Neural cell (in vitro differentiated cells): Measurements from ENCODE around the gene LINGO4. TPM values are rescaled to one million over a fixed set of nuclear protein-coding genes. Genes with fewer than 3 reads are reported as not detected.
"Not testable (repeated sequence)": the region's sequence is repeated elsewhere in the genome, so short reads cannot be mapped to it uniquely, and the experiment has no call there.

ENCODE experiments used
- H2AFZ ChIP-seq: fragments of 200-600, 300-800 bp; sonication (generic), shearing (Covaris generic); 2 replicates; pipeline ENCODE4 v1.6.0; 2014; ENCODE audit warnings: low read depth, mild to moderate bottlenecking, antibody characterized with exemption, low read length, moderate library complexity
- H3F3A ChIP-seq: fragments of 200-600 bp; shearing (Covaris generic); 2 replicates; pipeline ENCODE4 v1.6.1; 2016; ENCODE audit warnings: mild to moderate bottlenecking, moderate library complexity, mixed read lengths, antibody characterized with exemption, low read length; ENCODE audit not compliant: insufficient read depth, poor library complexity, severe bottlenecking
- H3K27ac ChIP-seq: fragments of 200-600, 300-800 bp; sonication (generic), shearing (Covaris generic); 2 replicates; pipeline ENCODE4 v1.5.1; 2014; ENCODE audit warnings: mild to moderate bottlenecking, low read length, moderate library complexity
- H3K27me3 ChIP-seq: fragments of 300-800, 200-600 bp; sonication (generic), shearing (Covaris generic); 2 replicates; pipeline ENCODE4 v1.6.0; 2014; ENCODE audit warnings: mild to moderate bottlenecking, low read depth, low read length, moderate library complexity; ENCODE audit not compliant: insufficient read depth
- H3K36me3 ChIP-seq: fragments of 300-800, 200-600 bp; sonication (generic), shearing (Covaris generic); 2 replicates; pipeline ENCODE4 v1.5.1; 2014; ENCODE audit warnings: mild to moderate bottlenecking, antibody characterized with exemption, low read length, moderate library complexity; ENCODE audit not compliant: insufficient read depth
- H3K4me2 ChIP-seq: fragments of 300-800, 200-600 bp; sonication (generic), shearing (Covaris generic); 2 replicates; pipeline ENCODE4 v1.6.0; 2014; ENCODE audit warnings: mild to moderate bottlenecking, low read length
- H3K4me3 ChIP-seq: fragments of 300-800, 200-600 bp; sonication (generic), shearing (Covaris generic); 2 replicates; pipeline ENCODE4 v1.5.1; 2014; ENCODE audit warnings: mild to moderate bottlenecking, low read length, moderate library complexity
- H3K79me2 ChIP-seq: fragments of 200-600 bp; shearing (Covaris generic); replicated peaks from 2 replicates; pipeline ENCODE4 v1.6.0; 2014; ENCODE audit warnings: mild to moderate bottlenecking, low read length, moderate library complexity; ENCODE audit not compliant: insufficient read depth
- H3K9ac ChIP-seq: fragments of 300-800, 200-600 bp; sonication (generic), shearing (Covaris generic); 2 replicates; pipeline ENCODE4 v1.6.1; 2016; ENCODE audit warnings: mild to moderate bottlenecking, low read length, mixed read lengths
- H3K9me2 ChIP-seq: fragments of 200-600 bp; shearing (Covaris generic); 2 replicates; pipeline ENCODE4 v1.6.1; 2016; ENCODE audit warnings: mild to moderate bottlenecking, low read length, mixed read lengths; ENCODE audit not compliant: insufficient read depth
- H3K9me3 ChIP-seq: fragments of 200-600, 300-800 bp; sonication (generic), shearing (Covaris generic); 2 replicates; pipeline ENCODE4 v1.6.1; 2016; ENCODE audit warnings: mild to moderate bottlenecking, mixed run types, low read length, moderate library complexity, mixed read lengths
- H4K20me1 ChIP-seq: fragments of 200-600 bp; shearing (Covaris generic); 2 replicates; pipeline ENCODE4 v1.6.1; 2016; ENCODE audit warnings: mild to moderate bottlenecking, mixed run types; ENCODE audit not compliant: insufficient read depth
- CTCF ChIP-seq: fragments of 450-650 bp; IDR thresholded peaks from 2 replicates; pipeline ENCODE4 v1.5.1; 2014; ENCODE audit warnings: antibody characterized with exemption, mild to moderate bottlenecking, moderate library complexity; ENCODE audit not compliant: poor library complexity, severe bottlenecking
- EP300 ChIP-seq: fragments of 450-650 bp; conservative IDR thresholded peaks from 2 replicates; pipeline ENCODE4 v1.6.1; 2014; ENCODE audit warnings: antibody characterized with exemption, mild to moderate bottlenecking, moderate library complexity; ENCODE audit not compliant: poor library complexity, severe bottlenecking
- EZH2 ChIP-seq: fragments of 200-600, 300-800 bp; shearing (Covaris generic), sonication (generic); IDR thresholded peaks from 2 replicates; pipeline ENCODE4 v1.6.1; 2014; ENCODE audit warnings: antibody characterized with exemption, low read length, borderline replicate concordance, mild to moderate bottlenecking; ENCODE audit not compliant: insufficient read depth, poor library complexity, severe bottlenecking
- MXI1 ChIP-seq: fragments of 450-650 bp; conservative IDR thresholded peaks from 2 replicates; pipeline ENCODE4 v1.6.1; 2014; ENCODE audit warnings: antibody characterized with exemption, mild to moderate bottlenecking; ENCODE audit not compliant: poor library complexity, severe bottlenecking
- POLR2AphosphoS5 ChIP-seq: IDR thresholded peaks from 2 replicates; pipeline ENCODE4 v1.6.1; 2012
- RAD21 ChIP-seq: fragments of 450-650 bp; conservative IDR thresholded peaks from 2 replicates; pipeline ENCODE4 v1.6.1; 2014; ENCODE audit warnings: antibody characterized with exemption, mild to moderate bottlenecking, moderate library complexity
- REST ChIP-seq: IDR thresholded peaks from 2 replicates; pipeline ENCODE4 v1.6.1; 2012; ENCODE audit warnings: borderline replicate concordance
- SMC3 ChIP-seq: fragments of 450-650 bp; conservative IDR thresholded peaks from 2 replicates; pipeline ENCODE4 v1.6.1; 2014; ENCODE audit warnings: antibody characterized with exemption, mild to moderate bottlenecking, moderate library complexity; ENCODE audit not compliant: poor library complexity
- TAF1 ChIP-seq: IDR thresholded peaks from 2 replicates; pipeline ENCODE4 v1.6.1; 2012; ENCODE audit warnings: low read depth
- polyA plus RNA-seq: library from polyadenylated mRNA; depleted of rRNA; stranded (reverse); fragments of >200 nt; gene quantifications from 2 replicates; pipeline ENCODE4 v1.2.3, GENCODE V29; 2014

LINGO4 gene
- polyA plus RNA-seq, 1 donor from 2014 or later: not detected

DNA sequence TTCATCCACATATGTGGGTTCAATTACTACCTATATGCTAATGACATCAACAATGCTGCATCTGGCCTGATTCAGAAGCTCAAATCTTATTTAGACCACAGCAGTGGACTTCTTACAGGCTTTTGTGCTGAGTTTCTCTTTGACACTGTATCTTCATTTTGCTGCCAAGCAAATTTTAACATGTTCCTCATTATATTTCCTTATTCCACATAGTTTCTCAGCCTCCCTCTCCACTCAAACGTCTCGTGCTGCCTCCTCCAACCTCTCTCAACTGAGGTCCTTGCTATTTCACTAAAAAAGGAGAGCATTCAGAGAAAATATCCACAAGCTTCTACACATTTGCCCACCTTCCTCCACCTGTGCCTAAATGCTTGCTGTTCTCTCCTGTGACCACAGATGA, 21.4 kb downstream of the LINGO4 start:
- Histone ChIP-seq H3K27ac (no peak overlapping the region), H3K36me3 (no peaks in the 10 kb centered on the region), H3K4me2 (no peak overlapping the region), H3K79me2 (no peaks in the 10 kb centered on the region), H3K27me3 (no peaks in the 10 kb centered on the region), H3K9ac (no peak overlapping the region), H4K20me1 (no peaks in the 10 kb centered on the region), H3K4me3 (no peak overlapping the region), H3K9me2 (no peaks in the 10 kb centered on the region), H2AFZ (no peak overlapping the region), H3F3A (no peaks in the 10 kb centered on the region), H3K9me3 (no peaks in the 10 kb centered on the region)
- TF ChIP-seq EP300: no peak
- TF ChIP-seq POLR2AphosphoS5: no peak
- no peak for TF ChIP-seq EZH2
- TF ChIP-seq MXI1: no peak
- TF ChIP-seq CTCF: no peak
- TF ChIP-seq TAF1: no peak
- TF ChIP-seq SMC3: no peak
- no peak for TF ChIP-seq RAD21
- TF ChIP-seq REST: no peak

DNA sequence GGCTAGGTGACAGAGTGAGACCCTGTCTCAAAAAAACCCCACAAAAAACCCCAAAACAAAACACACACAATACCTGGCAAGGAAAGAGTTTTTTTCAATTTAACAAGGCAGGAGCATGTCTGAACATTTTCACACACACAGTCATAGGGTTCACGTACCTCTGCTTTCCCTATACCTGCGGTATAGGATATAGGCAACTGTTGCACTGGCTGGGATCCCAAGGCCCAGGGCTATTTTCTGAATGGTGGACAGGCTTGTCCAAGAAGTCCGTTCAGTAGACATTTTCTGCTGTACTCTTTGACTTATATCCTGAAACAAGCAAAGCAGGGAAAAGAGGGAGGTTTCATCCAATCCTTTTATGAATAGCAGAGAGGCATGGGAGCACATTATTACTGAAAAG, 22.5 kb downstream of the LINGO4 start:
- Histone ChIP-seq H3K79me2 (no peaks in the 10 kb centered on the region), H3K9ac (no peak overlapping the region), H3F3A (no peaks in the 10 kb centered on the region), H4K20me1 (no peaks in the 10 kb centered on the region), H3K36me3 (no peaks in the 10 kb centered on the region), H3K9me3 (no peaks in the 10 kb centered on the region), H3K27ac (no peak overlapping the region), H2AFZ (no peak overlapping the region), H3K4me3 (no peak overlapping the region), H3K27me3 (no peaks in the 10 kb centered on the region), H3K9me2 (no peaks in the 10 kb centered on the region), H3K4me2 (no peak overlapping the region)
- TF ChIP-seq MXI1 (no peak), EP300 (no peak), CTCF (no peak), EZH2 (no peak), REST (no peak), TAF1 (no peak), SMC3 (no peak), POLR2AphosphoS5 (no peak), RAD21 (no peak)

DNA sequence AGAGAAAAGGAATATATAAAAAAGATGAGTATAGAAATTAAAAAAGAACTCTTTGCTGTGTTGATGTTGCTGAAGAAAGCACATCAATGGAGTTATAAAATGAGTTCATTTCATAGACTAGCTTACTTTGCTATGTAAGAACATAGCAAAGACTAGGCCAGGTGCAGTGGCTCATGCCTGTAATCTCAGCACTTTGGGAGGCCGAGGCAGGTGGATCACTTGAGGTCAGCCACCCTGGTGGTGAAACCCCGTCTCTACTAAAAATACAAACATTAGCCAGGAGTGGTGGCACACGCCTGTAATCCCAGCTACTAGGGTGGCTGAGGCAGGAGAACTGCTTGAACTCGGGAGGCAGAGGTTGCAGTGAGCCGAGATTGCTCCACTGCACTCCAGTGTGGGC, 23.2 kb downstream of the LINGO4 start:
- not testable (repeated sequence) for H3K4me2 ChIP-seq, H3K9me2 ChIP-seq, H2AFZ ChIP-seq

More for the DNA sequence above, 23.2 kb downstream of the LINGO4 start:
- not testable (repeated sequence) for H3K4me3 ChIP-seq, H3K27me3 ChIP-seq, H3K27ac ChIP-seq, H4K20me1 ChIP-seq, H3K9me3 ChIP-seq, H3F3A ChIP-seq, H3K79me2 ChIP-seq, H3K36me3 ChIP-seq, H3K9ac ChIP-seq
